Mesendoderm (in vitro differentiated cells): ENCODE measurements around the gene MPC1.
"Not testable (repeated sequence)": the region's sequence is repeated elsewhere in the genome, so short reads cannot be mapped to it uniquely, and the experiment has no call there.

ENCODE experiments used
- DNase-seq: peaks from one replicate; pipeline ENCODE4 v3.0.0; 2013
- H2AK5ac ChIP-seq: 2 replicates; pipeline ENCODE4 v1.6.1; 2013; ENCODE audit warnings: low read length, inconsistent platforms
- H2BK120ac ChIP-seq: 2 replicates; pipeline ENCODE4 v1.6.1; 2013; ENCODE audit warnings: low read depth, mild to moderate bottlenecking, low read length, moderate library complexity, mixed read lengths
- H2BK15ac ChIP-seq: replicated peaks from 2 replicates; pipeline ENCODE4 v1.6.1; 2013; ENCODE audit warnings: low read depth, mild to moderate bottlenecking, moderate library complexity
- H2BK5ac ChIP-seq: 2 replicates; pipeline ENCODE4 v1.6.1; 2013; ENCODE audit warnings: low read length, inconsistent platforms
- H3K18ac ChIP-seq: 2 replicates; pipeline ENCODE4 v1.6.1; 2013; ENCODE audit warnings: mild to moderate bottlenecking, low read length, mixed read lengths
- H3K23ac ChIP-seq: one replicate; pipeline ENCODE4 v1.6.1; 2013; ENCODE audit warnings: low read length
- H3K27ac ChIP-seq: 2 replicates; pipeline ENCODE4 v1.5.1; 2013; ENCODE audit warnings: low read depth, mild to moderate bottlenecking, inconsistent platforms, low read length, moderate library complexity
- H3K27me3 ChIP-seq: 2 replicates; pipeline ENCODE4 v1.6.1; 2013; ENCODE audit warnings: low read length, control low read depth, mild to moderate bottlenecking, inconsistent platforms; ENCODE audit not compliant: insufficient read depth, poor library complexity
- H3K36me3 ChIP-seq: 2 replicates; pipeline ENCODE4 v1.6.1; 2013; ENCODE audit warnings: low read length, inconsistent platforms; ENCODE audit not compliant: control insufficient read depth, insufficient read depth
- H3K4ac ChIP-seq: one replicate; pipeline ENCODE4 v1.6.1; 2013; ENCODE audit warnings: low read depth, mild to moderate bottlenecking, low read length, moderate library complexity
- H3K4me1 ChIP-seq: 2 replicates; pipeline ENCODE4 v1.6.1; 2013; ENCODE audit warnings: low read depth, low read length, inconsistent platforms; ENCODE audit not compliant: control insufficient read depth
- H3K4me2 ChIP-seq: 2 replicates; pipeline ENCODE4 v1.6.1; 2013; ENCODE audit warnings: low read length
- H3K4me3 ChIP-seq: 2 replicates; pipeline ENCODE4 v1.5.1; 2013; ENCODE audit warnings: mild to moderate bottlenecking, low read length
- H3K56ac ChIP-seq: one replicate; pipeline ENCODE4 v1.6.1; 2013; ENCODE audit warnings: low read length
- H3K79me1 ChIP-seq: 2 replicates; pipeline ENCODE4 v1.6.1; 2013; ENCODE audit warnings: low read length, inconsistent platforms
- H3K79me2 ChIP-seq: 2 replicates; pipeline ENCODE4 v1.6.1; 2013; ENCODE audit warnings: mild to moderate bottlenecking, low read length; ENCODE audit not compliant: control insufficient read depth, insufficient read depth
- H3K9ac ChIP-seq: 2 replicates; pipeline ENCODE4 v1.6.1; 2013; ENCODE audit warnings: low read length, inconsistent platforms
- H4K5ac ChIP-seq: one replicate; pipeline ENCODE4 v1.6.1; 2013; ENCODE audit warnings: low read length
- H4K8ac ChIP-seq: one replicate; pipeline ENCODE4 v1.6.1; 2013; ENCODE audit warnings: low read depth, mild to moderate bottlenecking, control low read depth, low read length, moderate library complexity
- WGBS: extraction: QIAGEN DNeasy Blood & Tissue Kit; methylation state at CpG from one replicate; pipeline ENCODE4 v1.1.7; 2013; ENCODE audit warnings: low lambda C conversion rate, missing lambda C conversion rate; ENCODE audit not compliant: insufficient coverage; ENCODE audit errors: extremely low coverage; 5-methylcytosine and 5-hydroxymethylcytosine counted together

MPC1 gene

DNA sequence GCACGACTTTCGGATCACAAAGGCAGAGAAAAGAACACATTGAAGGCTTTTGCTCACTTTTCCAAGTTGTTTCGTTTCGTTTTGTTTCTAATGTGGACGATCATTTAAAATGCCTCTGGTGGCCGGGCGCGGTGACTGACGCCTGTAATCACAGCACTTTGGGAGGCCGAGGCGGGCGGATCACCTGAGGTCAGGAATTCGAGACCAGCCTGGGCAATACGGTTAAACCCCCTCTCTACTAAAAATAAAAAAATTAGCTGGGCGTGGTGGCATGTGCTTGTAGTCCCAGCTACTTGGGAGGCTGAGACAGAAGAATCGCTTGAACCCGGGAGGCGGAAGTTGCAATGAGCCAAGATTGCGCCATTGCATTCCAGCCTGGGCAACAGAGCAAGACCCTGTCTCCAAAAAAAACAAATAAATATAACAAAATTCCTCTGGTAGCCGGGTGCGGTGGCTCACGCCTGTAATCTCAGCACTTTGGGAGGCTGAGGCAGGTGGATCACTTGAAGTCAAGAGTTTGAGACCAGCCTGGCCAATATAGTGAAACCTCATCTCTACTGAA, 1.1 kb upstream of the MPC1 start:
- H3K79me1 ChIP-seq, H3K4me1 ChIP-seq, H3K27me3 ChIP-seq, H2BK5ac ChIP-seq, H3K4ac ChIP-seq, H3K36me3 ChIP-seq, H4K8ac ChIP-seq, DNase-seq, H3K79me2 ChIP-seq, H3K23ac ChIP-seq, H2BK15ac ChIP-seq, H3K18ac ChIP-seq, H2AK5ac ChIP-seq, H2BK120ac ChIP-seq, H4K5ac ChIP-seq: not testable (repeated sequence)
- peak overlapping the region; percentile 89 for H3K4me2 ChIP-seq
- WGBS = no CpG with 5 or more reads among the region's 22 CpGs
- H3K4me3 ChIP-seq = peak overlapping the region; percentile 78
- H3K9ac ChIP-seq = peak overlapping the region; percentile 84
- peak overlapping the region; percentile 90 for H3K56ac ChIP-seq
- H3K27ac ChIP-seq = peak overlapping the region; percentile 68

DNA sequence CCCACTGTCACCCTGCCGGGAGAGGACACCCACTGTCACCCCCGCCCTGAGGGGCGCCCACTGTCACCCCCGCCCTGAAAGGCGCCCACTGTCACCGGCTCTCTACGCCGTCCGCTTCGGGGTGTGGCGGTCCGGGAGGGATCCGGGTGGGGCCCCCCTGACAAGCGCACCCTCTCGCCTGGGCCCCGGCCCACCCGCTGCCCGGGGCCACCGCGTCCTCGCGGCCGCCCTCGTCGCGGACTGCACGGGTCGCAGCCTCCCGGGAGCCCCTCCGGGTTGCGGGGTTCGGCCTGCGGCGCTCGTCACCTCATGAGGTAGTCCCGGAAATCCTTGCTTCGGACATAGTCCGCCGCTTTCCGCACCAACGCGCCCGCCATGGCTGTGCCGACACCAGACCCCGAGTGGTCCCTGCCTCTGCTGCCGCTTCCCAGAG, 224 bp downstream of the MPC1 start:
- no peak overlapping the region for H4K8ac ChIP-seq
- no peak overlapping the region for H3K4ac ChIP-seq
- peak overlapping the region; percentile 97 for H3K4me2 ChIP-seq
- no peak overlapping the region for H3K27ac ChIP-seq
- no peak overlapping the region for H4K5ac ChIP-seq
- no peak for DNase-seq
- H3K27me3 ChIP-seq = no peaks in the 10 kb centered on the region
- H3K23ac ChIP-seq = no peak overlapping the region
- no peak overlapping the region for H2BK120ac ChIP-seq
- H2BK5ac ChIP-seq = no peak overlapping the region
- peak overlapping the region; percentile 72 for H3K4me3 ChIP-seq
- H2BK15ac ChIP-seq = no peak overlapping the region
- WGBS = no CpG with 5 or more reads among the region's 46 CpGs
- peak overlapping the region; percentile 70 for H3K9ac ChIP-seq
- no peak overlapping the region for H2AK5ac ChIP-seq
- H3K36me3 ChIP-seq = no peaks in the 10 kb centered on the region
- peak overlapping the region; percentile 85 for H3K56ac ChIP-seq
- H3K18ac ChIP-seq = no peak overlapping the region
- no peaks in the 10 kb centered on the region for H3K4me1 ChIP-seq
- no peaks in the 10 kb centered on the region for H3K79me2 ChIP-seq
- no peaks in the 10 kb centered on the region for H3K79me1 ChIP-seq

DNA sequence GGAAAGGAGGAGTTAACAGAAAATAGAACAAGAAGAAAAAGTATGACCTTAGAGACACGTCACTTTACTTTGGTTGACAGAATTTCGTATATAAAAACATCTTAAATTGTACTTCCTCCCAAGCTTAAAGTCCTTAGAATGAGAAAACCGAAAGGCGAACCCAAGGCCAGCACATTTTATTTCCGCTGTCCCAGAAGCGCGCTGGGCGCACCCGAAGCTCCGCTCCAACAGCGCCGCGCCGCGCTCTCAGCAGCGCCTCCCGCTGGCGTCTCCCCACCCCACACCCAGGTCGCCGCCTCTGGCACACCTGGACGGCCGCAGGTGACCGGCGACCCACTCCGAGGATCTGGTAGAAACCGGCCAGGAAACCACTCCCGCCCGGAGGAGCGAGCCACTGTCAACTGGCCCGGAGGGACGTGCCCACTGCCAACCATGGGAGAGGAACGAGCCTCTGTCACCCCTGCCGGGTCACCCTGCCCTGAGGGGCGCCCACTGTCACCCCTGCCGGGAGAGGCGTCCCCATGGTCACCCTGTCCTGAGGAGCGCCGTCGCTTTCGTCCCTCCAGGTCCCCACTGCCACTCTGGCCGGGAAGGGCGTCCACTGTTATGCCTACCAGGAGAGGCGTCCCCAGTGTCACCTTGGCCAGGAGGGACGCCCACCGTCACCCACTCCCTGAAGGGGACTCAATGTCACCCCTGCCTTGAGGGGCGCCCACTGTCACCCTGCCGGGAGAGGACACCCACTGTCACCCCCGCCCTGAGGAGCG, 824 bp downstream of the MPC1 start:
- Histone ChIP-seq H2BK120ac (no peak overlapping the region), H3K4me3 (peak overlapping the region; percentile 17), H4K5ac (no peak overlapping the region), H4K8ac (no peak overlapping the region), H3K79me2 (no peaks in the 10 kb centered on the region), H3K27ac (no peak overlapping the region), H3K27me3 (no peaks in the 10 kb centered on the region), H3K36me3 (no peaks in the 10 kb centered on the region), H3K4ac (no peak overlapping the region), H2BK5ac (no peak overlapping the region), H2BK15ac (no peak overlapping the region), H3K79me1 (no peaks in the 10 kb centered on the region), H3K18ac (no peak overlapping the region), H2AK5ac (no peak overlapping the region), H3K23ac (no peak overlapping the region), H3K56ac (peak overlapping the region; percentile 74), H3K4me1 (no peaks in the 10 kb centered on the region), H3K9ac (peak overlapping the region; percentile 70), H3K4me2 (peak overlapping the region; percentile 97)
- WGBS = no CpG with 5 or more reads among the region's 49 CpGs
- DNase-seq = peak; percentile 73

DNA sequence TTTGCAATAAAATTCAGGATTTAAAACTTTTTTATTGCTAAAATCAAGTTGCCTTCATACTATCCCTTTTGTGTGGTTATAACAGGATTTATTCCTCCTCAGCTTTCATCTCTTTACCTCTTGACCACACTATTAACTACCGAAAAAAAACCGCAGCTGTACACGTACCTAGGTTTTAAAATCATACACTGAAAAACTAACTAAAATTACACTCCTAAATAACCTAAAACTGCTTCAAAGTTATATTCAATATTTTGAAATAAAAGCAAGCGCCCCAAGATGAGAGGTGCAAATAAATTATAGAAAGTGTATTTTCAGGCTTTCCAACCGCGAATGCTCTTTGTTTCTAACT, 1.4 kb downstream of the MPC1 start:
- no peaks in the 10 kb centered on the region for H3K79me2 ChIP-seq
- H2BK120ac ChIP-seq = no peak overlapping the region
- H3K18ac ChIP-seq = no peak overlapping the region
- H2AK5ac ChIP-seq = no peak overlapping the region
- H3K4ac ChIP-seq = no peak overlapping the region
- no peaks in the 10 kb centered on the region for H3K36me3 ChIP-seq
- DNase-seq = no peak
- peak overlapping the region; percentile 54 for H3K9ac ChIP-seq
- H4K8ac ChIP-seq = no peak overlapping the region
- no peak overlapping the region for H3K56ac ChIP-seq
- H3K23ac ChIP-seq = no peak overlapping the region
- no peak overlapping the region for H4K5ac ChIP-seq
- no peak overlapping the region for H3K27ac ChIP-seq
- 100% methylated on average over 2 of the region's 6 CpGs for WGBS
- no peak overlapping the region for H2BK15ac ChIP-seq
- no peak overlapping the region for H3K4me3 ChIP-seq
- peak overlapping the region; percentile 20 for H3K4me2 ChIP-seq
- H2BK5ac ChIP-seq = no peak overlapping the region
- H3K4me1 ChIP-seq = no peaks in the 10 kb centered on the region
- no peaks in the 10 kb centered on the region for H3K27me3 ChIP-seq
- H3K79me1 ChIP-seq = no peaks in the 10 kb centered on the region

DNA sequence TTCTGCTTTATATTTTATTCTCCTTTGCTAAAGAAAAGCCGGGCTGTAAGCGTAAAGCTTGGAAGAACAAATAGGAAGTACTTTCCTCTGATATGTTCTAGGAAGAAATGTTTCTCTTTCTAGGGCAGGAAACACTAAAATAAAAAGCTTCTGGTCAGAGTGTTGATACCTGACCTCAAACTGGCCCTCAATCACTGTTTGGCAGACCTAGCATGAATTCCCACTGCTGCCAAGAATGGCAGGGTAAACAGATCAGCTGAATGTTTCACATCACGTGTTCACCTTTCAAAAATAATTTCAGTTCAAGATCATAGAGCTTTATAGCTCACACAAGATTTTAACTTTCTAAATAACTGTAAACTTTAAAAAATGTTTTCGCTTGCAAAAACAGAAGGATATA, 2.9 kb downstream of the MPC1 start:
- H2BK15ac ChIP-seq = no peak overlapping the region
- H2BK5ac ChIP-seq = no peak overlapping the region
- WGBS = no CpG with 5 or more reads among the region's 4 CpGs
- no peak for DNase-seq
- no peaks in the 10 kb centered on the region for H3K79me1 ChIP-seq
- H3K27ac ChIP-seq = no peak overlapping the region
- H3K79me2 ChIP-seq = no peaks in the 10 kb centered on the region
- no peaks in the 10 kb centered on the region for H3K36me3 ChIP-seq
- H3K18ac ChIP-seq = no peak overlapping the region
- no peak overlapping the region for H4K5ac ChIP-seq
- no peak overlapping the region for H2BK120ac ChIP-seq
- no peak overlapping the region for H4K8ac ChIP-seq
- no peak overlapping the region for H3K9ac ChIP-seq
- no peak overlapping the region for H3K4me3 ChIP-seq
- no peak overlapping the region for H2AK5ac ChIP-seq
- H3K23ac ChIP-seq = no peak overlapping the region
- H3K56ac ChIP-seq = no peak overlapping the region
- H3K4me1 ChIP-seq = no peaks in the 10 kb centered on the region
- no peak overlapping the region for H3K4ac ChIP-seq
- H3K27me3 ChIP-seq = no peaks in the 10 kb centered on the region
- no peak overlapping the region for H3K4me2 ChIP-seq
